NT2/D1 (cell line): ENCODE measurements around the gene MPDU1.
A peak's percentile ranks its signal among the peaks of the same experiment; 100 is the strongest.

Experiments used
- YY1 ChIP-seq: IDR thresholded peaks from 2 replicates; pipeline ENCODE4 v1.6.1; 2011; ENCODE audit not compliant: insufficient read length, insufficient read depth
- ZNF274 ChIP-seq: IDR thresholded peaks from 2 replicates; pipeline ENCODE4 v1.6.1; 2011; ENCODE audit warnings: mild to moderate bottlenecking, low read depth, low read length

DNA sequence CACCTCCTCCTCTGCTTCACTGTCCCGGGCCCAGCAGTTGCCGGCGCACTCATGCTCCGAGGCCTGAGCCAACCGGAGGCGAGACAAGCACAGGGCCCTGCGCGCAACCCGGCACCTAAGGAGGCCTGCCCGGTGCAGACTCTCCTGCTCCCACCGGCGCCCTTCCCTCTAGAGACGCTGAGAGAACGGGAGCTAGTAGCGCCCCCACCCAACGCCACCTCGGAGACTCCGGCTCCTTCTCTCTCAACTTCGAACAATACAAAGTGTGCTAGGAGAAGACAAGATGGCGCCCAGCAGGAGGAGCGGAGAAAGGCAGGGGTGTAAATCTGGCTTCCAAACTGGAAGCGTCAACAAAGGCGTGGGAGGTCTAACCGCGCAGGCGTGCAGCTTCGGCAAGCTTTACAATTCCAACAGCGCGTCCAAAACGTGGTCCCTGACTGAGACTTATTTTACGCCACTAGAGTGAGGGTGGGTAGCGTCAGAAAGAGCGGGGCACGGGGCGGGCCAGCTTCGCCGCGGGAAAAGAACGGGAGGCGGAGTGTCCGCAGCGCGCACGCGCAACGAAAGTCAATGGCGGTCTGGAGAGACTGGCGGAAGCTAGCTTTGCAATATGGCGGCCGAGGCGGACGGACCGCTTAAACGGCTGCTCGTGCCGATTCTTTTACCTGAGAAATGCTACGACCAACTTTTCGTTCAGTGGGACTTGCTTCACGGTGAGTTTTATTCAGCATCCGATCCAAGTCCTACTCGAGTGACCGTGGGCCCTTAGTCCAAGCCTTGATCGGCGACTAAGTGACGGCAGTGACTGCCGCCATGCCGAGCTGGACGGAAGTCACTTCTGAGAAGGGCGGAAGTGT lies at the start of gene MPDU1:
- TF ChIP-seq YY1: peak; percentile 78
- no peak for TF ChIP-seq ZNF274
